ENCODE data around the gene ANKRD34A.
"Not testable (repeated sequence)": the region's sequence is repeated elsewhere in the genome, so short reads cannot be mapped to it uniquely, and the experiment has no call there.

Gene ANKRD34A

GRCh38 chr1:145949219-145949618 lies 15.2 kb downstream of the ANKRD34A start:
- DNase-seq (ENCODE audit: low read depth in 4 of 4, low spot score in 1 of 4), result no peak

DNA sequence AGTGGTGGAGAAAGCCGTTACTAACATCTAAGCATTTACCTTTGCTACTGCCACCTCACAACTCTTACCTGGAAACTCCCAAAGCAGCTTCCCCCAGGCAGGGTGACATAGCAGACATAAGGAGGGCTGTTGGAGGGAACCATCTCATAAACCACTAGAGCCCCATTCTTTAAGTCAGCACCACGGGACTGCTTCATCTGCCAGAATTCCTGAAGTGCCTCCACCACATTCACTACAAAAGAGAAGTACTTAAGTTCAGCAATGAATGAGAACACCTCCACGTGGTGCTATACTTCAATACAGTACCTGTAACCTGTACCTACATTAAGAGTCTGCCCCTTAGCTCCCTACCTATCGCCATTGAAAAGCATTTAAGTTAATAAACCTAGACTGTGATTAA lies 16.8 kb downstream of the ANKRD34A start:
- DNase-seq (ENCODE audit: low read depth in 4 of 4, low spot score in 1 of 4), result no peak

DNA sequence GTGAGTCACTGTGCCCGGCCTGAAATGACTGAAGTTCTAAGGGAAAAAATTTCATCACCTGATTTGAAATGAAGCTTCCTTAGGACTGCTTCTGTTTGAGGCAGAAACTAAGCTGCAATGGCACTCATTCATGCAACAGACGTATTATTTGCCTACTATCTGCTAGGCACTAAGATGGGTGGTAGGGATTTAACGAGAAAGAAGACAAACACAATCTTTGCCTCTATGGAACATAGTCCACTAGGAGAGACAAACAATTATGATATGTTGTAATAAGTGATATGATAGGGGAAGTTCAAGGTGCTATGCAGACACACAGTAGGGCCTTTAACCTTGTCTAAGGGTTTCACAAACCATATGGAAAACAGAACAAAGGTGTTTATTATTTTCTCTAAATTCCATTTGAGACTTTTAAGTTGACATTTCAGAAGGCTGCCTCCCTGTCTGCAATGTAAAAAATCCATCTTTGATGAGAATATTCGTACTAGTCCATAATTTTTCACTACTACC lies 17.8 kb downstream of the ANKRD34A start:
- no peak for DNase-seq (ENCODE audit: low read depth in 4 of 4, low spot score in 1 of 4)

DNA sequence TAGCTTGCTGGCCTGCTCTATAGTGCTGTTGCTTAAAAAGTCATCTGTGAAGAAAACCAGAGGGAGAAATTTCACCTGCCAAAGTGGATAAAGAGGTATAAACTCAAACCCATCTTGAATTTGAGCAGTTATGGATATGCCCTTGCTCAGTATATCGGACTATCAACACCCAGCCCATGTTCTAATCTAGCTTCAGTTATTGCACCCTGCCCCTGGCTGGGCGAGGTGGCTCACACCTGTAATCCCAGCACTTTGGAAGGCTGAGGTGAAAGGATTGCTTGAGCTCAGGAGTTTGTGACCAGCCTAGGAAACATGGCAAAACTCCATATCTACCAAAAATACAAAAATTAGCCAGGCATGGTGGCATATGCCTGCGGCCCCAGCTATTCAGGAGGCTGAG lies 19.8 kb downstream of the ANKRD34A start:
- DNase-seq (ENCODE audit: low read depth in 4 of 4, low spot score in 1 of 4), result no peak

DNA sequence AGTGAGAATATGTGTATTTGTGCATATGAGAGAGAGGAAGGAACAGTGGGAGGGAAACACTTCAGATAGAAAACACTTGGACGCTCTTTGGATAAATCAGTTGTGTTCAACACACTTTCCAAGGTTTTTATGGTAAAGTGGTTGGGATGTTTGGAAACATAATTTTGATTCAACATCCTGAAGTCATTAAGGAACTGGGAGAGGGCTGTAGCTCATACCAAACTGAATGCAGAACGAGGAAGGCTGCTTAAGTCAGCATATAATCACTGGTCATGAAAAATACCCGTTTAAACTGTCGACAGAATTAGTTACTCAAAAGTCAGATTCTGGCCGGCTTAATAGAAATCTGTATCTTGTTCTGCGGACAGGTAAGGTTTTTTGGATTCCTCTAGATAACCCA lies 21.5 kb downstream of the ANKRD34A start:
- no peak for DNase-seq (ENCODE audit: low read depth in 4 of 4, low spot score in 1 of 4)

- no peak for DNase-seq (ENCODE audit: low read depth in 4 of 4, low spot score in 1 of 4)
These were observed 22.0 kb downstream of the ANKRD34A start for GRCh38 chr1:145942405-145942804.

DNA sequence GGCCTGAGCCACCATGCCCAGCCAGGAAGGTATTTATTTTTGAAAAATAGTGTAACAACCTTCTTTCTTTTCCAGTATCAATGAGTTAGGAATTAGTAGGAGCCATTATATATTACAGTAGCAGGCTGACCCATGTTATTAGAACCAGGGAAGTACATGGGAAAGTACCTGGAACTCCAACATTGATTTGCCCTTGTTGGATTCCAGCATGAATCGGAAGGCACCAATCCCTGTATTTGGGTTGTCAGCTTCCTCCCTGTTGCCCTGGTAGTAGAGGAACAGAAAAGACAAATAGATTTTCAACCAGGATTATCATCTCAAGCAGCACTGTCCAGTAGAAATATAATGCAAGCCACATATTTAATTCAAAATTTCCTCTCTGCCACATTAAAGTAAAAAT lies 26.9 kb downstream of the ANKRD34A start:
- no peak for DNase-seq (ENCODE audit: low read depth in 4 of 4, low spot score in 1 of 4)

DNA sequence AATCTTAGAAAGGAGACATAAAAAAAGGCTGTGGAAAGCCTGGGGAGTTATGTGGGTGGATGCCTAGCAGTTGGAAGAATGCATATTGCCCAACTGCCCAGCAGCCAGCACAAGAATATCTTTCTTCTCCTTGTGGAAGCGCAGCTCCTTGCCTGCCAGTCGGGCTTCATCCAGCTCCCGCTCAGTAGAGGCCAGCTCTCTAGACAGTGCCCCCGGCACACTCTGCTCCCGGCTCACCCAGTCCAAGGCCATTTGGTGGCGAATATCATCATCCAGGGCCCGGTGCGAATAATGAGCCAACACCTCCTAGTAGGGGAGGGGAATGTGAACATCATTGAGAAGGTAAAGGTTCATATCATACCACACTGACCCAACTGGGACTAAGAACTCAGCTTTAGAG lies 28.1 kb downstream of the ANKRD34A start:
- DNase-seq (ENCODE audit: low read depth in 4 of 4, low spot score in 1 of 4), result no peak

DNA sequence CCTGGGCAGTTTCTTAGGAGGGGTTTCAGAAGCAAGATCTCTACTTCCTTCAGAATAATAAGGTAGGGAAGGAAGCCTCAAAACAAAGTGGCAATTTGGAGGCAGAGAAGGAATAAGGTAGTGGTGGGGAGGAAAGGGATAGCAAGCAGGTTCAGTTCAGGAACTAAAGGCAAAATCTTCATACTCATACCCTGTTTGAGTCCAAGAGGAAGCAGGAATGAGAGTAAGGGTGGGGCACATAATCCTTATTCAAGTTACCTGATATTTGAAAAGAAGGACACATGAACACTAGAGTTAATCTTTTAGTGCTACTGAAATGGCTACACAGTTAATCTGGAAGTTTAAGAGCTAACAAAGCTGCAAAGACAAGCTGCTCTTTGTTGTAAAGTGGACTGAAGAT lies 28.7 kb downstream of the ANKRD34A start:
- no peak for DNase-seq (ENCODE audit: low read depth in 4 of 4, low spot score in 1 of 4)

DNA sequence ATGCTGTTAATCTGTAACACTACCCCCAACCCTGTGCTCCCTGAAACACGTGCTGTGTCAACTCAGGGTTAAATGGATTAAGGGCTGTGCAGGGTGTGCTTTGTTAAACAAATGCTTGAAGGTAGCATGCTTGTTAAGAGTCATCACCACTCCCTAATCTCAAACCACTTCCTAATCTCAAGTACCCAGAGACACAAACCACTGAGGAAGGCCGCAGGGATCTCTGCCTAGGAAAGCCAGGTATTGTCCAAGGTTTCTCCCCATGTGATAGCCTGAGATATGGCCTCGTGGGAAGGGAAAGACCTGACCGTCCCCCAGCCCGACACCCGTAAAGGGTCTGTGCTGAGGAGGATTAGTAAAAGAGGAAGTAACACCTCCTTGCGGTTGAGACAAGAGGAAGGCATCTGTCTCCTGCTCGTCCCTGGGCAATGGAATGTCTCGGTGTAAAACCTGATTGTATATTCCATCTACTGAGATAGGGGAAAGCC lies 31.8 kb downstream of the ANKRD34A start:
- DNase-seq (ENCODE audit: low read depth in 4 of 4, low spot score in 1 of 4), result not testable (repeated sequence)

DNA sequence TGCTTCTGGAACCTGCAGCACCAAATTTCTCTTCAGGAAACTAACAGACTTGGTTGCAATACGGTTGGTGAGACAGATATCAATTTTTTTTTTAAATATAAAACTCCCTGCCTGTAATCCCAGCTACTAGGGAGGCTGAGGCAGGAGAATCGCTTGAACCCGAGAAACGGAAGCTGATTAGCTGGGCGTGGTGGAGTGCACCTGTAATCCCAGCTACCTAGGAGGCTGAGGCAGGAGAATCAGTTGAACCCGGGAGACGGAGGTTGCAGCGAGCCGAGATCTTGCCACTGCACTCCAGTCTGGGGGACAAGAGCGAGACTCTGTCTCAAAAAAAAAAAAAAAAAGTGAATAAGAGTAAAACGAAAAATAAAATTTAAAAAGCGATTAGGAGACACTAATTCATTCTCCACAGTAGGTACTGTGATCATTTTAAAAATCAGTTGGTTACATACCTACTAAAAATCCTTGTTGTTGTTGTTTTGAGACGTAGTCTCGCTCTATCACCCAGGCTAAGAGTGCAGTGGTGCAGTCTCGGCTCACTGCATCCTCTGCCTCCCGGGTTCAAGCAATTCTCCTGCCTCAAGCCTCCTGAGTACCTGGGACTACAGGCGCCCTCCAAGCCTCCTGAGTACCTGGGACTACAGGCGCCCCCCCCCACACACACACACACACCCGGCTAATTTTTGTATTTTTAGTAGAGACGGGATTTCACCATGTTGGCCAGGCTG lies 36.3 kb downstream of the ANKRD34A start:
- DNase-seq (ENCODE audit: low read depth in 4 of 4, low spot score in 1 of 4), result no peak

GRCh38 chr1:145927063-145927886 lies 37.1 kb downstream of the ANKRD34A start, which contains the start of gene RBM8A:
TSS of gene RBM8A (minus strand) at chr1:145927484. CDS start at chr1:145927426, 58 bp downstream.
- peak; percentile 75 to 90 (median 80) for DNase-seq (ENCODE audit: low read depth in 4 of 4, low spot score in 1 of 4)

DNA sequence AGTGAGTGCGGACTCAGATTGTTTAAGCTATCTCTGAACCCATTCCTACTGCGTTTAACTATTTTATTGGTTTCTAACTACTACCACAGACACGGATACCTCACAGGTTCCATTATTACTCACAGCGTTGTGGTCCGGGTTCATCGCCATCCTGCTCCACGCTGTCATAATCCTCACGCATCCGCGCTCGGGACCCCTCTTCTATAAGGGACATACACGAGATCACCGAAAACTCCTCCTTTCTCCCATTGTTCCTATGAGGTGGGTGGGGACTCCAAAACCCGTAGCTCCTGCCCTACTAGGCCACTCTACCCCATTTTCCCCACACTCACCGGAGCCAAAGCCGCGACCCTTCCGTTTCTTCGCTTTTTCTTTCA lies 37.7 kb downstream of the ANKRD34A start:
- DNase-seq (ENCODE audit: low read depth in 4 of 4, low spot score in 1 of 4), result peak in 3 of 4 experiments; percentile 18 to 48 (median 32)

GRCh38 chr1:145922266-145922665 lies 42.1 kb downstream of the ANKRD34A start:
- DNase-seq (ENCODE audit: low read depth in 4 of 4, low spot score in 1 of 4), result no peak

DNA sequence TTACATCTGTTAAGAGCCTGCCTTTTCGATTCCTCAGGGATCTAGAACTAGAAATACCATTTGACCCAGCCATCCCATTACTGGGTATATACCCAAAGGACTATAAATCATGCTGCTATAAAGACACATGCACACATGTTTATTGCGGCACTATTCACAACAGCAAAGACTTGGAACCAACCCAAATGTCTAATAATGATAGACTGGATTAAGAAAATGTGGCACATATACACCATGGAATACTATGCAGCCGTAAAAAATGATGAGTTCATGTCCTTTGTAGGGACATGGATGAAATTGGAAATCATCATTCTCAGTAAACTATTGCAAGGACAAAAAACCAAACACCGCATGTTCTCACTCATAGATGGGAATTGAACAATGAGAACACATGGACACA lies 44.1 kb downstream of the ANKRD34A start:
- DNase-seq (ENCODE audit: low read depth in 4 of 4, low spot score in 1 of 4), result not testable (repeated sequence)

GRCh38 chr1:145918992-145919939 lies 45.1 kb downstream of the ANKRD34A start:
- DNase-seq (ENCODE audit: low read depth in 4 of 4, low spot score in 1 of 4), result no peak

GRCh38 chr1:145918144-145918991 lies 46.0 kb downstream of the ANKRD34A start, which contains the start of gene PEX11B:
TSS of gene PEX11B (minus strand) at chr1:145918717. CDS start at chr1:145918688, 29 bp downstream.
- DNase-seq (ENCODE audit: low read depth in 4 of 4, low spot score in 1 of 4), result peak; percentile 76 to 90 (median 84)

GRCh38 chr1:145917595-145917994 lies 46.8 kb downstream of the ANKRD34A start:
- DNase-seq (ENCODE audit: low read depth in 4 of 4, low spot score in 1 of 4), result no peak

- DNase-seq (ENCODE audit: low read depth in 4 of 4, low spot score in 1 of 4), result no peak
These were observed 47.6 kb downstream of the ANKRD34A start for GRCh38 chr1:145916745-145917144.

GRCh38 chr1:145912128-145912641 lies 52.2 kb downstream of the ANKRD34A start:
- no peak for DNase-seq (ENCODE audit: low read depth in 4 of 4, low spot score in 1 of 4)

Measured in stimulated activated CD4-positive, alpha-beta T cell treated with anti-CD3 and anti-CD28 coated beads, Interleukin-1b, Interleukin-23, amount 100 ng/mL, for 24 hours (primary cell).